HepG2 (cell line): ENCODE data around the gene RNF208. TPM values are rescaled to one million over a fixed set of nuclear protein-coding genes. Genes with fewer than 3 reads are reported as not detected.

ENCODE experiments used
- EP300 ChIP-seq, 3 experiments: sonication (generic) in 1 of 3; formaldehyde crosslinking in 1 of 3; IDR thresholded peaks; 2 replicates each; pipeline versions ENCODE4 v1.5.1 to v1.6.1; 2011 to 2020; ENCODE audit warnings: low read depth in 2 of 3, low read length in 2 of 3, borderline replicate concordance in 1 of 3, improper control_type of control experiment in 1 of 3, mild to moderate bottlenecking in 1 of 3, missing genetic modification reagents in 1 of 3, moderate library complexity in 1 of 3
- FOXK2 ChIP-seq: fragments of 450-650 bp; IDR thresholded peaks from 2 replicates; pipeline ENCODE4 v1.6.1; 2016
- MEIS2 ChIP-seq: sonication (generic); formaldehyde crosslinking; IDR thresholded peaks from 2 replicates; pipeline ENCODE4 v1.9.0; 2021; ENCODE audit warnings: mild to moderate bottlenecking, missing genetic modification reagents
- NBN ChIP-seq: fragments of 450-650 bp; conservative IDR thresholded peaks from 2 replicates; pipeline ENCODE4 v1.6.1; 2017
- NR2F6 ChIP-seq, 2 experiments: IDR thresholded peaks; 2 replicates each; pipeline ENCODE4 v1.6.1; 2016; ENCODE audit warnings: antibody characterized with exemption in 1 of 2, mild to moderate bottlenecking in 1 of 2
- POLR2AphosphoS2 ChIP-seq: IDR thresholded peaks from 2 replicates; pipeline ENCODE4 v1.6.1; 2011; ENCODE audit warnings: low read depth, low read length, improper control_type of control experiment
- RAD51 ChIP-seq: fragments of 450-650 bp; IDR thresholded peaks from 2 replicates; pipeline ENCODE4 v1.6.1; 2016; ENCODE audit warnings: borderline replicate concordance
- SIN3B ChIP-seq: fragments of 150-350 bp; IDR thresholded peaks from 2 replicates; pipeline ENCODE4 v1.6.1; 2014; ENCODE audit warnings: low read length
- SNAI1 ChIP-seq: sonication (generic); formaldehyde crosslinking; IDR thresholded peaks from 2 replicates; pipeline ENCODE4 v1.5.0; 2020; ENCODE audit warnings: mild to moderate bottlenecking, missing genetic modification reagents, borderline replicate concordance
- ZNF691 ChIP-seq: sonication (generic); formaldehyde crosslinking; IDR thresholded peaks from 2 replicates; pipeline ENCODE4 v1.4.0; 2020; ENCODE audit warnings: missing genetic modification reagents, low read depth, mild to moderate bottlenecking, borderline replicate concordance
- ZNF75D ChIP-seq: sonication (generic); formaldehyde crosslinking; IDR thresholded peaks from 2 replicates; pipeline ENCODE4 v1.8.1; 2023; ENCODE audit warnings: missing genetic modification reagents, mild to moderate bottlenecking, borderline replicate concordance
- ZNF766 ChIP-seq: sonication (generic); formaldehyde crosslinking; IDR thresholded peaks from 2 replicates; pipeline ENCODE4 v1.5.0; 2020; ENCODE audit warnings: missing genetic modification reagents, borderline replicate concordance
- ZNF850 ChIP-seq: sonication (generic); formaldehyde crosslinking; conservative IDR thresholded peaks from 2 replicates; pipeline ENCODE4 v1.9.0; 2021; ENCODE audit warnings: mild to moderate bottlenecking, missing genetic modification reagents
- ZSCAN25 ChIP-seq: sonication (generic); formaldehyde crosslinking; IDR thresholded peaks from 2 replicates; pipeline ENCODE4 v1.8.0; 2022; ENCODE audit warnings: mild to moderate bottlenecking, missing genetic modification reagents
- polyA plus RNA-seq, 8 experiments: library from polyadenylated mRNA; depleted of rRNA in 3 of 8; stranded (reverse) in 7 of 8; unstranded in 1 of 8; fragments of >200 nt; fragmentation: Illumina TruSeq in 4 of 8; extraction: Trizol in 4 of 8; gene quantifications; 2 replicates each; pipeline versions ENCODE4 v1.2.1 to v1.2.3, GENCODE V29; 2011 to 2016; ENCODE audit warnings: low read depth in 4 of 8, missing spikeins in 1 of 8, mixed read lengths in 1 of 8; ENCODE audit not compliant: insufficient read depth in 1 of 8
- total RNA-seq, 5 experiments: library from RNA; depleted of rRNA; stranded (reverse); fragments of >200 nt; fragmentation: Illumina TruSeq; extraction: Trizol; gene quantifications; 2 replicates each; pipeline ENCODE4 v1.2.3, GENCODE V29; 2016; ENCODE audit warnings: low read depth in 1 of 5
- TF ChIP-seq, protein P1 (sequence below): sonication (generic); formaldehyde crosslinking; IDR thresholded peaks from 2 replicates; pipeline ENCODE4 v1.5.0; 2020; ENCODE audit warnings: mild to moderate bottlenecking, missing genetic modification reagents, borderline replicate concordance
- TF ChIP-seq, protein P2 (sequence below): sonication (generic); formaldehyde crosslinking; IDR thresholded peaks from 2 replicates; pipeline ENCODE4 v1.4.0; 2020; ENCODE audit warnings: missing genetic modification reagents, mild to moderate bottlenecking, borderline replicate concordance
- TF ChIP-seq, protein P3 (sequence below): sonication (generic); formaldehyde crosslinking; IDR thresholded peaks from 2 replicates; pipeline ENCODE4 v1.4.0; 2020; ENCODE audit warnings: mild to moderate bottlenecking, low read depth, missing genetic modification reagents
- TF ChIP-seq, protein P4 (sequence below): sonication (generic); formaldehyde crosslinking; IDR thresholded peaks from 2 replicates; pipeline ENCODE4 v1.5.1; 2020; ENCODE audit warnings: missing genetic modification reagents, mild to moderate bottlenecking, borderline replicate concordance

The RNF208 gene
- total and polyA plus RNA-seq, 2 of the 13 experiments (the other 11 are each of a cell fraction or from before 2014, with no cell fraction given): 1.6 to 2.1 TPM

DNA sequence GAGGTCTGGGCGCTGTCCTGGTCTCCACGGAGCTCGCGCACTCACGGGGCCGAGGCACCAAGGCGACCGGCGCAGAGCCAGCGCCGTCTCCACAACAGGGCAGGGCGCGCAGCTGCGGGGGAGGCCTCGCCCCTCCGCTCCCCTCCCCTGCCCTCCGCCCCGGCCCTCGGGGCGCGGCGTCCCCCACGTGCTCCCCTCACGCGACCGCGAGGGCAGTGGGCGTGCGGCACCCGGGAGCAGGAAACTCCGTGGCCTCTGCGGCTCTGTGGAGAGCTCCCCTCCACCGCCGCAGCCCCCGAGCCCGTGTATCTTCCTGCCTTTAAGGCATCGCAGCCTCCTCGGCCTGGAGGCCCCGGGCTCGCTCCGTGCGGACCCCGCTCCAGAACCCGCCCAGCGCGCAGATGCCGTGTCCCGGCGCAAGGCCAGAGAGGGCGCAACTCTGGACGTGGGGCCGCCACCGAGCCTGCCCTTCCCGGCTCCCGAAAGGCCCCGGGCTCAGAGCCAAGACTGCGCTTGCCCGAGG lies 18.3 kb upstream of the RNF208 start (continued):
- TF ChIP-seq, protein P1, sequence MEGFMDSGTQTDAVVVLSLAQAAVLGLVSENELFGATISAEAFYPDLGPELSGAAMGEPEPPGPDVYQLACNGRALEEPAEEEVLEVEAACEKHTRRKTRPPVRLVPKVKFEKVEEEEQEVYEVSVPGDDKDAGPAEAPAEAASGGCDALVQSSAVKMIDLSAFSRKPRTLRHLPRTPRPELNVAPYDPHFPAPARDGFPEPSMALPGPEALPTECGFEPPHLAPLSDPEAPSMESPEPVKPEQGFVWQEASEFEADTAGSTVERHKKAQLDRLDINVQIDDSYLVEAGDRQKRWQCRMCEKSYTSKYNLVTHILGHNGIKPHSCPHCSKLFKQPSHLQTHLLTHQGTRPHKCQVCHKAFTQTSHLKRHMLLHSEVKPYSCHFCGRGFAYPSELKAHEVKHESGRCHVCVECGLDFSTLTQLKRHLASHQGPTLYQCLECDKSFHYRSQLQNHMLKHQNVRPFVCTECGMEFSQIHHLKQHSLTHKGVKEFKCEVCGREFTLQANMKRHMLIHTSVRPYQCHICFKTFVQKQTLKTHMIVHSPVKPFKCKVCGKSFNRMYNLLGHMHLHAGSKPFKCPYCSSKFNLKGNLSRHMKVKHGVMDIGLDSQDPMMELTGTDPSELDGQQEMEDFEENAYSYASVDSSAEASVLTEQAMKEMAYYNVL (CRISPR knock-in tag): no peak; the same call in 1 of the 2 replicates
- TF ChIP-seq SNAI1 (CRISPR knock-in tag): no peak
- TF ChIP-seq NBN: no peak
- no peak for TF ChIP-seq EP300 (IDR thresholded peaks at IDR 0.05; ENCODE audit: low read depth in 2 of 2, low read length in 2 of 2)
- TF ChIP-seq EP300 (CRISPR knock-in tag; IDR thresholded peaks at IDR 0.05; ENCODE audit: borderline replicate concordance): no peak; the same call in 1 of the 2 replicates
- 0 out of 2 replicates have a peak, but pooled peaks have one; percentile 75 for TF ChIP-seq ZNF691 (CRISPR knock-in tag)
- TF ChIP-seq POLR2AphosphoS2: no peak
- no peak for TF ChIP-seq NR2F6 (IDR thresholded peaks at IDR 0.05)
- TF ChIP-seq NR2F6 (CRISPR knock-in tag; IDR thresholded peaks at IDR 0.05): peak; percentile 45; the same call in 1 of the 2 replicates
- TF ChIP-seq ZSCAN25: peak; percentile 98
- TF ChIP-seq ZNF75D (CRISPR knock-in tag): no peak
- TF ChIP-seq FOXK2: no peak
- TF ChIP-seq ZNF766 (CRISPR knock-in tag): peak; percentile 64; the same call in 1 of the 2 replicates
- no peak for TF ChIP-seq MEIS2 (CRISPR knock-in tag)
- TF ChIP-seq, protein P2, sequence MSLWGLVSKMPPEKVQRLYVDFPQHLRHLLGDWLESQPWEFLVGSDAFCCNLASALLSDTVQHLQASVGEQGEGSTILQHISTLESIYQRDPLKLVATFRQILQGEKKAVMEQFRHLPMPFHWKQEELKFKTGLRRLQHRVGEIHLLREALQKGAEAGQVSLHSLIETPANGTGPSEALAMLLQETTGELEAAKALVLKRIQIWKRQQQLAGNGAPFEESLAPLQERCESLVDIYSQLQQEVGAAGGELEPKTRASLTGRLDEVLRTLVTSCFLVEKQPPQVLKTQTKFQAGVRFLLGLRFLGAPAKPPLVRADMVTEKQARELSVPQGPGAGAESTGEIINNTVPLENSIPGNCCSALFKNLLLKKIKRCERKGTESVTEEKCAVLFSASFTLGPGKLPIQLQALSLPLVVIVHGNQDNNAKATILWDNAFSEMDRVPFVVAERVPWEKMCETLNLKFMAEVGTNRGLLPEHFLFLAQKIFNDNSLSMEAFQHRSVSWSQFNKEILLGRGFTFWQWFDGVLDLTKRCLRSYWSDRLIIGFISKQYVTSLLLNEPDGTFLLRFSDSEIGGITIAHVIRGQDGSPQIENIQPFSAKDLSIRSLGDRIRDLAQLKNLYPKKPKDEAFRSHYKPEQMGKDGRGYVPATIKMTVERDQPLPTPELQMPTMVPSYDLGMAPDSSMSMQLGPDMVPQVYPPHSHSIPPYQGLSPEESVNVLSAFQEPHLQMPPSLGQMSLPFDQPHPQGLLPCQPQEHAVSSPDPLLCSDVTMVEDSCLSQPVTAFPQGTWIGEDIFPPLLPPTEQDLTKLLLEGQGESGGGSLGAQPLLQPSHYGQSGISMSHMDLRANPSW: no peak; the same call in 1 of the 2 replicates
- TF ChIP-seq ZNF850: no peak; the same call in 1 of the 2 replicates
- TF ChIP-seq, protein P3, sequence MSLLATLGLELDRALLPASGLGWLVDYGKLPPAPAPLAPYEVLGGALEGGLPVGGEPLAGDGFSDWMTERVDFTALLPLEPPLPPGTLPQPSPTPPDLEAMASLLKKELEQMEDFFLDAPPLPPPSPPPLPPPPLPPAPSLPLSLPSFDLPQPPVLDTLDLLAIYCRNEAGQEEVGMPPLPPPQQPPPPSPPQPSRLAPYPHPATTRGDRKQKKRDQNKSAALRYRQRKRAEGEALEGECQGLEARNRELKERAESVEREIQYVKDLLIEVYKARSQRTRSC (CRISPR knock-in tag): no peak
- TF ChIP-seq RAD51: no peak
- no peak for TF ChIP-seq SIN3B
- TF ChIP-seq, protein P4, sequence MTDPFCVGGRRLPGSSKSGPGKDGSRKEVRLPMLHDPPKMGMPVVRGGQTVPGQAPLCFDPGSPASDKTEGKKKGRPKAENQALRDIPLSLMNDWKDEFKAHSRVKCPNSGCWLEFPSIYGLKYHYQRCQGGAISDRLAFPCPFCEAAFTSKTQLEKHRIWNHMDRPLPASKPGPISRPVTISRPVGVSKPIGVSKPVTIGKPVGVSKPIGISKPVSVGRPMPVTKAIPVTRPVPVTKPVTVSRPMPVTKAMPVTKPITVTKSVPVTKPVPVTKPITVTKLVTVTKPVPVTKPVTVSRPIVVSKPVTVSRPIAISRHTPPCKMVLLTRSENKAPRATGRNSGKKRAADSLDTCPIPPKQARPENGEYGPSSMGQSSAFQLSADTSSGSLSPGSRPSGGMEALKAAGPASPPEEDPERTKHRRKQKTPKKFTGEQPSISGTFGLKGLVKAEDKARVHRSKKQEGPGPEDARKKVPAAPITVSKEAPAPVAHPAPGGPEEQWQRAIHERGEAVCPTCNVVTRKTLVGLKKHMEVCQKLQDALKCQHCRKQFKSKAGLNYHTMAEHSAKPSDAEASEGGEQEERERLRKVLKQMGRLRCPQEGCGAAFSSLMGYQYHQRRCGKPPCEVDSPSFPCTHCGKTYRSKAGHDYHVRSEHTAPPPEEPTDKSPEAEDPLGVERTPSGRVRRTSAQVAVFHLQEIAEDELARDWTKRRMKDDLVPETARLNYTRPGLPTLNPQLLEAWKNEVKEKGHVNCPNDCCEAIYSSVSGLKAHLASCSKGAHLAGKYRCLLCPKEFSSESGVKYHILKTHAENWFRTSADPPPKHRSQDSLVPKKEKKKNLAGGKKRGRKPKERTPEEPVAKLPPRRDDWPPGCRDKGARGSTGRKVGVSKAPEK (CRISPR knock-in tag): no peak
